GM21528 (cell line): ENCODE data around the gene TRIM28.
"Not testable (repeated sequence)": the region's sequence is repeated elsewhere in the genome, so short reads cannot be mapped to it uniquely, and the experiment has no call there.

Experiments
- ATAC-seq: cut with Tn5 transposase; IDR thresholded peaks from one replicate; pipeline ENCODE4 v1.9.1; 2021; ENCODE audit warnings: mild to moderate bottlenecking, moderate library complexity; ENCODE audit not compliant: unreplicated experiment, low FRiP score

The TRIM28 gene

DNA sequence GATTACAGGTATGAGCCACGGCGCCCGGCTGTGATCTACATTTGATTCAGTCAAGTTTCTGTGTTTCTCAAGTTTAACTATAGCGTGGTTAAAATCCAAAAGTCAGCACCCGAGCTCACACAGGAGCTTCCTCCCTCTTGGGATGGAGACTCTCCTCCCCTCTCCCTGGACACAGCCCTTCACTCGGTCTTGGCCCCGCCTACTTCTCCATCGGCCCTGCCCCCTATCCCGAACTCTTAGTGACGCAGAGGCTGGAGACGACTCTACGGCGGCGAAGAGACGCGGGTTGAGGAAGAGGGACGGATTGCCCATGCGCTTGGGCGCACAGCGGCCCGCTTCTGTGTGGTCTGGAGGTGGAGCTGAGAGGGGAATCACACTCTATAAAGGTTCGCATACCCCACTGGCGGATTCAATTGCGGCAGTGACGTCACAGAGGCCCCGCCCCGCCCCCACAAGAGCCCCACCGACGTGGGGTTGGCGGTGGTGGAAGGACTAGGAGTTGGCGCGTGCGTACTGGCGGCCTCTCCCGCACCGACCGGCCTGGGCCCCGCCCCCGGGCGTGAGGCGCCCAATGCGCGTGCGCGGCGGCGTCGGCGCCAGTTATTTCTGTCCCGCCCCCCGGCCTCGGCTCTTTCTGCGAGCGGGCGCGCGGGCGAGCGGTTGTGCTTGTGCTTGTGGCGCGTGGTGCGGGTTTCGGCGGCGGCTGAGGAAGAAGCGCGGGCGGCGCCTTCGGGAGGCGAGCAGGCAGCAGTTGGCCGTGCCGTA, at the start of gene TRIM28:
TSS of gene TRIM28 (plus strand) at position 239 of the 765 bp plus-strand sequence. CDS start 694 bp downstream, outside the sequence.
- peak; percentile 85 for ATAC-seq

DNA sequence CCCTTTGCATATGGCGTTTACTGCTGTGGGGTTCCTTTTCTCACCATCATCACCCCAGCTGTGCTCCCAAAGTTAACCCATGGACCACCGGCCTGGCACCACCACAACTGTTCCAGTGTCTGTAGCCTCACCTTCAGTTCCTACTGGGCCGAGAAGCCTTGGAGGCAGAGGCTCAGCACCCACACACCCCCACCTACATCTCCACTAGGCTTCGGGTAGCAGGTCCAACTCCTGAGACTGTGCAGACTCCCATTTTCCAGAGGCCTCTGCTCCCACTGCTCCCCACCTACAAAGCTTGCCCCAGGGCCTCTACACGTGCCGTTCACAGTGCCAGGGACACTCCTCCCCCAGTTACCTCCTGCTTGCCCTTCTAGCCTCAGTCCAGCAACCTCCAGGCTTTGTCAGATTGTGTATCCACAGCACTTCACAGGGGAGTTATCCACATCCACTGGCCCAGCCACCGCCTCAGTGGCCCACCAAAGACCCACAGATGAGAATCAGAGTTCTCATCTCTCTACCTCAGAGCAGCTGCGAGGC, 46.2 kb upstream of the TRIM28 start:
- ATAC-seq: no peak

DNA sequence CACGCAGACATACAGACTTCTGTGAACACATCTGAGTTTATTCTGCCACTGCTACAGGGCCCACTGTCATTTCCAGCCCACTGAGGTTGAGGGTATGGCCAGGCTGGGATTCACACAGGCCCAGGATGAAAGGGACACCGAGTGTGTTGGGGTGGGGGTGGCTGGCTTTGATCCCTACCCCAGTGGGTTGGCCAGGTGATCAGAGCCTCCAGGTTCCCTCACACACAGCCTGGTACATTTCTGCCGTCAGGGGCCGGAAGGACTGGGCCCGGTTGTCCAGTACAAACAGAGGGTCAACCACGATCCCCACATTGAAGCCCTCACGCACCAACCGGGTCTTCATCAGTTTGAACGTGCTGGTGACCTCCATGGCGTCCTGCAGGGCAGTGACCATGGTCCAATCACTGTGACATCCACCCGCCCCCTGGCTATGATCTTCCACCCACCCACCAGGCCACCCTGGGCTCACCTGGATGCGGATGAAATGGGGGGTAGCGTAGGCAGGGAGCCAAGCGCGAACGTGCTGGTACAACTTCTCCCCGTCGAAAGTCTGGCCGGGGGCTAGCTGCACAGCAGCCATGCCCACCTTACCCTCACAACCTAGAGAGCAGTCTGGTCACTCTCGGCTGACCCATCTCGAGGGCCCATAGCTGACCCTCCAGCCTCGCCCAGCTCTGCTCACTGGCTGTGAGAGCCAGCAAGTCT, 45.4 kb upstream of the TRIM28 start:
- no peak for ATAC-seq

DNA sequence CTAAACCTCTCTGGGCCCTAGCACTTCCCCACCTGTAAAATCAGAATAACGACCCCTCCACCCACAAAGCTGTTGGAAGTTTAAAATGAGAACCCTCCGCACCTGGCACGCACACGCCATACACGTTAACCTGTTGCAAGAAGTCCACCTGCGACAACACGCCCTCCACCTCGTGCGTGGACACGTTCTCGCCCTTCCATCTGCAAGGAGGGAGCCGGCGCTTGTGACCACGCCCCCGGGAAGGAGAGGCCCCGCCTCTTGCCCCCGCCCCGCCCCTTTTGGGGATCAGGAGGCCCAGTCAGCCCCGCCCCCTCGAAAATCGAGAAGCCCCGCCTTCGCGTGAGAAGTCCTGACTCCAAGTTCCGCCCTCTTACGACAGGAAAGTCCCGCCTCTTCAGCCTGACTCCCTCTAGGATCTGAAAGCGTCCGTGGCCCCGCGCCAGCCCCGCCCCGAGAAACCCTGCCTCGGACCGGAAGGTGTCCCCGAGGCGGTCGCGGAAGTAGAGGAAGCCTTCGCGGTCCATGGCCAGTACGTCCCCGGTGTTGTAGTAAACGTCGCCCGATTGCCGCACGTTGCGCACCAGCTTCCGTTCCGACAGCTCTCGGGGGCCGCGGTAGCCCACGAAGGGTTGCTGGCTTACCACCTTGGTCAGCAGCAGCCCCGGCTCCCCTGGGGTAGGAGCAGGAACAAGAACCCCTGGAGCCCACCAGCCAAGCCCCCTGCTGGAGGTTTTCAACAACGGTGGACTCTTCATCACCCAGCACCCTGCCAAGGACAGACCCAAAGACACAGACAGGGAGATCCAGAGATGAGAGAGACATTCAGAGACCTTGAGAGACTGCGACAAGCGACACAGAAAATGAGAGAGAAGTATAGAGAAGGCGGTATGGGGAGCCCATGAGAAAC, 44.6 kb upstream of the TRIM28 start:
- peak; percentile 80 for ATAC-seq

DNA sequence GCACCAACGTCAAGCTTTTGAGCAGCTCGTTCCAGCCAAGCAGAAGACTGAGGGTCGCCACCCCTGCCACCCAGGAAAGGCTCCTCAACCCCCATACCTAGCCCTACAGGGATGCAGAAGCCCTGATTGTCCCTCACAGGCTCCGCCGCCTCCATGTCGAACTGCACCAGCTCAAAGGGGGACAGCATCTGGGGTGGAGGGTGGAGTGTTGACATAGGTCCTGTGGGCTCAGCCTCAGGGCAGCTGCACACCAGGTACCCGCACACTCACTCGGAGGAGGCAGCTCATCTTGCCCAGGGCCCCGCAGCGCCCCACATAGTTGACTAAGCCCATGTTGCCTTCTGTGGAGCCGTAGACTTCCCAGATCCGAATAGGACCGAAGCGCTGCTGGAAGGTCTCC, 43.6 kb upstream of the TRIM28 start:
- ATAC-seq: no peak

DNA sequence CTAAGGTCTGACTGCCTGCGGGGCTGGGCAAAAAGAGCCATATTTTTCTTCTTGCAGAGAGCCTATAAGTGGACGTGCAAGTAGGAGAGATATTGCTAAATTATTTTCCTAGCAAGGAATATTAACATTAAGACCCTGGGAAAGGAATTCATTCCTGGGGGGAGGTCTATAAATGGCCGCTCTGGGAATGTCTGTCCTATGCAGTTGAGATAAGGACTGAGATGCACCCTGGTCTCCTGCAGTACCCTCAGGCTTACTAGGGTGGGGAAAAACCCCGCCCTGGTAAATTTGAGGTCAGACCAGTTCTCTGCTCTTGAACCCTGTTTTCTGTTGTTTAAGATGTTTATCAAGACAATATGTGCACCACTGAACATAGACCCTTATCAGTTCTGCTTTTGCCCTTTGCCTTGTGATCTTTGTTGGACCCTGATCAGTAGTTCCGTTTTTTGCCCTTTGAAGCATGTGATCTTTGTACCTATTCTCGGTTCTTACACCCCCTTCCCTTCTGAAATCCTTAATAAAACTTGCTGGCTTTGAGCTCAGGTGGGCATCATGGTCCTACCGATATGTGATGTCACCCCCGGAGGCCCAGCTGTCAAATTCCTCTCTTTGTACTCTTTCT, 36.2 kb upstream of the TRIM28 start:
- ATAC-seq: not testable (repeated sequence)

DNA sequence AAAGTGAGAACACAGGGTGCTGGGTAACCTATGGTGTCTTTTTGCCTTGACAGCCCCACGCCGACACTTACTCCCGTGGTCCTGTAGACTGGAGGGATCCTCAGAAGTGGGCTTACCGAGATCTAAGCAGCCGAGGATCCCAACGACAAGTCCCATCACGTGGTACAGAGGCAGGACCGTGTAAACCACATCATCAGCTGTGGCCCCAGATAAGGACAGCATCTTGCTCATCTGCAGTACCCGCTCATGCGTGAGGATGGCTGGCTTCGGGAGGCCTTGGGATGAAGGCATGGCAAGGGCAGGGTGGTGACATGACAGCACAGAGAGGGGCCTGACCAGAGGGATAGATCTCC, 34.2 kb upstream of the TRIM28 start:
- no peak for ATAC-seq

DNA sequence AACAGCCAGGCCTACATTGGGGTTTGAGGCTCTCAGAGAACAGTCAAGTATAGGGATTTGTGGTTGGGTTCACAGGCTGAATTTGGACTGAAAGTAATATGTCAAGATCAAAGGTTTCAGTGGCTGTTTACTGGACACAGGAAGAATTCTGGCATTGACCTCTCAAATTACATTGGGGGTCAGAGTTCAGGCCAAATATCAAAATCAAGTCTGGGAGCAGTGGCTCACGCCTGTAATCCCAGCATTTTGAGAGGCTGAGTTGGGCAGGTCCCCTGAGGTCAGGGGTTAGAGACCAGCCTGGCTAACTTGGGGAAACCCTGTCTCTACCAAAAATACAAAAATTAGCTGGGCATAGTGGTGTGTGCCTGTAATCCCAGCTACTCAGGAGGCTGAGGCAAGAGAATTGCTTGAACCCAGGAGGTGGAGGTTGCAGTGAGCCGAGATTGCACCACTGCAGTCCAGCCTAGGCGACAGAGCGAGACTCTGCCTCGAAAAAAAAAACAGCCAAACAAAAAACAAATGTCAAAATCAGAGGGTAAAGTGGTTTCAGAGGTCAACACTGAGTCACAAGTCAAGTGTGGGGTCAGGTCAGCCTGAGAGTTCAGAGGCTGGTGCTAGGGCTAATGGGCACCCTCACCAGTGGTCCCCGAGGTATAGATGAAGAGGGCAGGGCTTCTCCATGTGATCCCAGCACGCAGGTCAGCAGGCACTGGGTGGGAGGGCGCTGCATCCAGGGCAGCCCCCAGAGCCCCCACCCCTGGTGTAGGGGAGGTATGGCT, 33.6 kb upstream of the TRIM28 start:
- ATAC-seq: no peak

DNA sequence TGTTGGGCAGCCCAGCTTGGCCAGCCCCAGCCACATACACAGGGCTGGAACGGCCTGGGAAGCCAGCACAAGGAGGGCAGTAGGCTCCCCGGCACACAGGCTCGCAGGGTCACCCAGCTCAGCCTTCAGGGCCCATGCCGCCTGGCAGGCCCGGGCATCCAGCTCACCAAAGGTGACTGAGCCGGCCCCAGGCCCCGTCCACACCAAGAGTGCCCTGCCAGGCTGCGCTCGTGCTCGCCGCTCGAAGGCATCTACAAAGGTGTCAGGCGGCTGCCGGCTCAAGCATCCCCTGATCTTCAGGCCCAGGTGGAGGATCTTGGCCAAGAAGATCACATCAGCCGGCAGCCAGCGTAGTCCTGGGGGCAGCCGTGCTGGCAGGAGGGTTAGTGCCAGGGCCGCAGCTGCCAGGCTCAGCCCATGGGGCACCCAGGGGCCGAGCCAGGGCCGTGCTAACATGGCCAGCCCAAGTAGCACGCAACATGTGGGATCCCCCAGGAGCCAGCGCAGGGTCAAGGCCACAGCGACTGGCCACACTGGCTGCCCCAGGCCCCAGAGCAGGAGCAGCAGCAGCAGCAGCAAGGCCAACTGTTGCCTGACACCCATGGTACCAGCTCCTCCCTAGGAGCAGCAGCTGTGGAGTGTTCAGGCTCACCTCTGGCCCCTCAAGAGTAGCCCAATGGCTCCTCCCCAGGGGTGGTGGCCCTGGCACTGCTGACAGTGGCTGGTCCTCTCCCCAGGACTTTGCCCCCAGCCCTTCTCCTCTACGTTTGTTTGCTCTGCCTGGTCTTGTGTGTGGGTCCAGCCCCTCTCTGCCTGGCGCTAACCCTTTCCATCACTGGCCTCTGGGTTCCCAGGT, 32.3 kb upstream of the TRIM28 start, which contains the start of gene SLC27A5:
TSS of gene SLC27A5 (minus strand) at position 640 of the 856 bp plus-strand sequence. CDS start at position 603, 37 bp downstream.
- no peak for ATAC-seq

DNA sequence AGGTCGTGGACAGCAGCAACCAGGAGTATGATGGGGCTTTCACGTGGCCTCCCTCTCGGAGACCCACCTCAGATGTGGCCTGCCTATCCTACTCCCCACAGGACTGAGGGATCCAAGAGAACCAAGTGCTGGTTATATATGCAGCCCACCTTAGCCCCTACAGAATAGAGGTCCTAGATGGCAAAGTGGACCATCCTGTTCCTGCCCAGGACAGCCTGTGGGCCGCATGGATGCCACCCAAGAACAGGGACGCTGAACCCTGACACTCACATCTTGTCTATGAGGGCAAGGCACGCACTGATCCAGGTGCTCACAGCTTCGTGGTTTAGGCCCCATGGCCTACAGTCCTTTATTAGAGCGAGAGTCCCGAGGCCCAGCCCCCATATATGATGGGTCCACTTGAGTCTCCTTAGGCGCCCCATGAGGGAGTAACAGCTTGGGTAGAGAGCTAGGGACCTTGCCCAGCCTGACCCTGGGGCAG, 30.6 kb upstream of the TRIM28 start:
- no peak for ATAC-seq

DNA sequence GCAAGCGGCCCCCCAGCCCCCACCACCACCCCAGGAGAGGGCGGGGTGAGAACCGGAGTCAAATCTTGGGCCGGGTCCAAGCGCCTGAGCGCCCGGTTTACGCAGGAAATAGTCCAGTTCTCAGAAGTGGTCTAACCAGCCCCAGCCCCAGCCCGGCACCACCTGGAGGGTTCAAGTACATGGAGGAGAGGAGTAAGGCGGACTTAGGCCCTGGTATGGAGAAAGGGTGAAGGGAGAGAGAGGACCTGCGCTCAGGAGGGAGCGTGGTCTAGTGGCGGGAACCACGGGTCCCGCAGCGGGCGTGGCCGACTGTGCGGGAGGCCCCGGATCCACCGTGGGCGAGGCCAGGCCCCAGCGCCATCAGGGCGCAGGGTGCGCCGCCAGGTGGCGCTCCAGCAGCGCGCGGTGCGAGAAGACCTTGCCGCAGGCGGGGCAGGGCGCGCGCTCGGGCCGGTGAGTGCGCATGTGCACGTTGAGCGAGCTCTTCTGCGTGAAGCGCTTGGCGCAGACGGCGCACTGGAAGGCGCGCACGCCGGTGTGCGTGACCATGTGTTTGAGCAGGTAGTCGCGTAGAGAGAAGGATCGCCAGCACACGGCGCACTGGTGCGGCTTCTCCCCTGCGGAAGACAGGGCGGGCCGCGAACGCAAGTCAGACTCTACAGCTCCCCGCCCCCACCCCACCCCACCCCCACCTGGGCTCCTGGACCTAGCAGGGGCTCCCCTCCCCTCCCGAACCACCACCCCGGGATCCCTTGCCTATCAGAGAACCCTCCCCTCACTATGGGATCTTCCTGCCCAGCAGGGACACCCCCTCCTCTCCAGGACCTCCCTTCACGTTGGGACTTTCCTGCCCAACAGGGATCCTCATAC, 29.9 kb upstream of the TRIM28 start:
- no peak for ATAC-seq

DNA sequence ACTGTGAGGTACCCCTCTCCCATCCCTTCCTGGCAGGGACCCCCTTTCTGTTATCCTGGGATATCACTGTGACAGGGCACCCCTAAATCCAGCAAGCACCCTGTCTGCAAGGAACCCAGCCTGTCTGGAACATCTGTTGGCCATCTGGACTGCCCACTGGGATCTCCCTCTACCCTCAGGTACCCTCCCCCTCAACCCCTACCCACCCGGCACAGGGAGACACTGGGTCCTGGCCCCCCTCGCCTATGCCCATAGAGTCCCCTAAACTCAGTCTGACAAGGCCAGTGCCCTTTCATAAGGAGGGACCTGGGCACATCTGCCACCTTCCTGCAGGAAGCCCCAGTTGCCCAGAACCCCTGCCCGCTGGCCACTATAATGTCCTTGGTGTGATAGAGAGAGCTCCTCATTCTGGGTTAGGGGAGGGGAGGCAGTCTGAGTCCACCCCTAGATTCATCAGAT, 29.3 kb upstream of the TRIM28 start:
- no peak for ATAC-seq

DNA sequence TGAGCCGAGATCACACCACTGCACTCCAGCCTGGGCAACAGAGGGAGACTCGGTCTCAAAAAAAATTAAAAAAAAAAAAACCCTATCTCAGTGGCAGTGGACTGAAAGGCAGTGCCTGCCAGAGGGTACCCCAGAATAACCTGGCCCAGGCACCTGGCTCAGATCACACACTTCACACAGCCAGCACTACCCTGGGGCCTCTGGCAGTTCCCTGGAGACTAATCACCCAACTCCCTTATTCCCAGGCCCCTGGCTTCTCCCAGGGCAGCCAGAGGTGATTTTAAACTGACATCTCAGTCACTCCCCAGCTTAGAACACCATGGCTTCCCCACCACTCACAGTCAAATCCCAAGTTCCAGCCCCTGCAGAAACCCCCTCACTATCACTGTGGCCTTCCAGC, 28.6 kb upstream of the TRIM28 start:
- ATAC-seq: no peak

DNA sequence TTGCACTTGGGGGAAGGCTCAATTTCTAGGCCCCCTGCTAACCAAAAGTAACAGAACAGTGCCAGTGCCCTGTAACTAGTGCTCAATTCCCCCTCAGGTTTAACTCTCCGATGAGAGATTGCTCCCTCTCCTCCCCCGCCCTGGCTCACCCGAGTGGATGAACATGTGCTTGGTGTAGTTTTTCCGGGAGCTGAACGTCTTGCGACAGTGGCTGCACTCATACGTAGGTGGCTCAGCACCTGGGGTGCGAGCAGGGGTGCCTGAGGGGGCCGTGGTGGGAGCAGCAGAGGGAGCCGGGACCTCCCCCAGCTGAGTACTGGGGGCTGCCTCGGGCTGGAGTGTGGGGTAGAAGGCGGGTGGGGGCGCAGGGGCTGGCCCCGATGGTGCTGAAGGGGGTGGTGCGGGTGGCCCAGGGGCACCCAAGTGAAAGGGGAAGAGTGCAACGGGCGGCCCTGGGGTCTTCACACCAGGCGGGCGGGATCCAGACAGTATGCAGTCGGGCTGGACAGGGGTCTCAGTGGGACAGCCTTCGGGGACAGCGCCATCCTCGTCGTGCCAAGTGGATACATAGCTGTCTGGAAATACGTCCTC, 27.5 kb upstream of the TRIM28 start:
- no peak for ATAC-seq

DNA sequence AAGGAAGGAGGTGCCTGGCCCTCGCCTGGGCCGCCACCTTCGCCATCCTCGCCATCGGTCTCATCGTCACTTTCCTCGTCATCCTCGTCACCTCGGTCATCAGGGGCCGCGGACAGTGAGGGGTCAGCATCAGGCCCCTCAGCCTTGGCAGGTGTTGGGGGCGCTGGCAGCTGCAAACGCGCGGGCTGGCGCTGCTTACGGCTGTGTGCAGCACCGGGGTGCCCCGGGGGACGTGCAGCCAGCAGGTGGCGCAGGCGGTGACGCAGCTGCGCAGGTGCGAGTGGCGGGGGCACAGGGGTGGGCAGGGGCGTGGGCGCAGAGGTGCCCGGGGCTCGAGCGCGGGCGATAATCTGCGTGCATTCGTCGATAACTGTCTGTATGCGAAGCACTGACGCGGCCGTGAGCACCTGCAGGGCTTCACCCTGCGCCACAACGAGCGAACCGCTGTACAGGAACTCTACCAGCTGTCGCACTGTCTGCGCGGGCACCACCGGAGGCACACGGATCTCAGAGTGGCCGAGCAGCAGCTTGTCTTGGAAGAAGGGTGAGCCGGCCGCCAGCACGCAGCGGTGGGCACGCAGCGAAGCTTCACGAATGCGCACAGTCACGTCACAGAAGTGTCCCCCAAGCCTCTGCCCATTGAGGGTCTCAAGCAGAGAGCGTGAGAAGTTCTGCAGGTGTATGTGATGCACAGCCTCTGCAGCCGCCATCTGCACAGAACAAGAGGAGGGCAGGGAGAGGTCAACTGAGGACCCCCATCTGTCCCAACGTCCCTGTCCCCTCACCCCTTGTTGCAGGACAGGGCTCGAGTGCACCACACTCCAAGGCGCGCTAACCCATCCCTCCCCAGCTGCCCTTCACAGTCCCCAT, 26.7 kb upstream of the TRIM28 start:
- ATAC-seq: no peak
